Activated CD4-positive, alpha-beta T cell treated with anti-CD3 and anti-CD28 coated beads, Interleukin-2, amount 50 U/mL, for 4 hours (primary cell): ENCODE results near the gene BABAM2.

ENCODE experiments used
- DNase-seq, 2 experiments: peaks; one replicate each; pipeline ENCODE4 v3.0.0-alpha.2; 2020

BABAM2 gene

GRCh38 chr2:28035163-28035690 lies 144.7 kb downstream of the BABAM2 start:
- no peak for DNase-seq

GRCh38 chr2:28035816-28036215 lies 145.3 kb downstream of the BABAM2 start:
- DNase-seq, result no peak

GRCh38 chr2:28036307-28036706 lies 145.8 kb downstream of the BABAM2 start:
- DNase-seq, result no peak

- no peak for DNase-seq
Observed at GRCh38 chr2:28038722-28039121, 148.2 kb downstream of the BABAM2 start.

GRCh38 chr2:28045676-28046351 lies 155.3 kb downstream of the BABAM2 start:
- DNase-seq, result no peak

- no peak for DNase-seq
Observed at GRCh38 chr2:28046921-28047320, 156.4 kb downstream of the BABAM2 start.

GRCh38 chr2:28047681-28048080 lies 157.2 kb downstream of the BABAM2 start:
- no peak for DNase-seq

- no peak for DNase-seq
Observed at GRCh38 chr2:28048341-28048740, 157.8 kb downstream of the BABAM2 start.

GRCh38 chr2:28049416-28049815 lies 158.9 kb downstream of the BABAM2 start:
- DNase-seq, result no peak

- no peak for DNase-seq
Observed at GRCh38 chr2:28049899-28050298, 159.4 kb downstream of the BABAM2 start.

GRCh38 chr2:28052691-28053090 lies 162.2 kb downstream of the BABAM2 start:
- no peak for DNase-seq

GRCh38 chr2:28053597-28053996 lies 163.1 kb downstream of the BABAM2 start:
- no peak for DNase-seq

GRCh38 chr2:28054916-28055315 lies 164.4 kb downstream of the BABAM2 start:
- no peak for DNase-seq

- DNase-seq, result no peak
Observed at GRCh38 chr2:28055325-28055970, 164.9 kb downstream of the BABAM2 start.

- no peak for DNase-seq
Observed at GRCh38 chr2:28058791-28059190, 168.3 kb downstream of the BABAM2 start.

- no peak for DNase-seq
Observed at GRCh38 chr2:28062867-28063266, 172.3 kb downstream of the BABAM2 start.

GRCh38 chr2:28063492-28063962 lies 173.0 kb downstream of the BABAM2 start:
- DNase-seq, result no peak

- DNase-seq, result no peak
Observed at GRCh38 chr2:28067602-28068001, 177.1 kb downstream of the BABAM2 start.

- DNase-seq, result no peak
Observed at GRCh38 chr2:28068088-28068487, 177.6 kb downstream of the BABAM2 start.

- DNase-seq, result no peak
Observed at GRCh38 chr2:28068527-28068926, 178.0 kb downstream of the BABAM2 start.

GRCh38 chr2:28071221-28071620 lies 180.7 kb downstream of the BABAM2 start:
- DNase-seq, result no peak

- no peak for DNase-seq
Observed at GRCh38 chr2:28074137-28074536, 183.6 kb downstream of the BABAM2 start.

- DNase-seq, result no peak
Observed at GRCh38 chr2:28080911-28081310, 190.4 kb downstream of the BABAM2 start.

GRCh38 chr2:28082131-28082530 lies 191.6 kb downstream of the BABAM2 start:
- DNase-seq, result no peak
